Left renal cortex interstitium (tissue), 4 donors: Measurements from ENCODE around the gene FRMD7. TPM values are rescaled to one million over a fixed set of nuclear protein-coding genes. Genes with fewer than 3 reads are reported as not detected.
"Not testable (repeated sequence)": the region's sequence is repeated elsewhere in the genome, so short reads cannot be mapped to it uniquely, and the experiment has no call there.

Experiments
- DNase-seq, 4 donors: peaks; one replicate each; pipeline ENCODE4 v3.0.0-alpha.2; 2013; ENCODE audit warnings: low read depth in 4 of 4, low spot score in 2 of 4, missing footprints in 1 of 4
- polyA plus RNA-seq, 4 donors: library from polyadenylated mRNA; unstranded; fragments of 120-200 nt; gene quantifications; one replicate each; pipeline ENCODE4 v1.2.1, GENCODE V29; 2013; ENCODE audit not compliant: insufficient read length in 4 of 4

FRMD7 gene
- 1 to 10 TPM; 1.3 to 1.9 (median 1.6) TPM for polyA plus RNA-seq

- no peak for DNase-seq
These were observed at the start of gene FRMD7 for GRCh38 chrX:132127743-132128142. TSS of gene FRMD7 (minus strand) at chrX:132128020. CDS start at chrX:132127844, 176 bp downstream.

GRCh38 chrX:132173647-132174046, 45.8 kb upstream of the FRMD7 start:
- DNase-seq = no peak

- no peak for DNase-seq
These were observed 44.1 kb upstream of the FRMD7 start for GRCh38 chrX:132171881-132172280.

GRCh38 chrX:132171478-132171877, 43.7 kb upstream of the FRMD7 start:
- no peak for DNase-seq

- no peak for DNase-seq
These were observed 41.7 kb upstream of the FRMD7 start for GRCh38 chrX:132169554-132169953.

- DNase-seq = no peak
These were observed 37.8 kb upstream of the FRMD7 start for GRCh38 chrX:132165651-132166050.

GRCh38 chrX:132165005-132165404, 37.2 kb upstream of the FRMD7 start:
- no peak for DNase-seq

- DNase-seq = not testable (repeated sequence)
These were observed 35.3 kb upstream of the FRMD7 start for GRCh38 chrX:132163094-132163493.

- DNase-seq = no peak
These were observed 25.3 kb upstream of the FRMD7 start for GRCh38 chrX:132153166-132153565.

- DNase-seq = no peak
These were observed 18.6 kb upstream of the FRMD7 start for GRCh38 chrX:132146456-132146855.

- DNase-seq = no peak
These were observed 16.2 kb upstream of the FRMD7 start for GRCh38 chrX:132144061-132144460.

- DNase-seq = no peak
These were observed 1.9 kb downstream of the FRMD7 start for GRCh38 chrX:132125906-132126305.

GRCh38 chrX:132120913-132121312, 6.9 kb downstream of the FRMD7 start:
- DNase-seq = no peak

- no peak for DNase-seq
These were observed 7.9 kb downstream of the FRMD7 start for GRCh38 chrX:132119821-132120515.

- no peak for DNase-seq
These were observed 8.5 kb downstream of the FRMD7 start for GRCh38 chrX:132119283-132119682.

- no peak for DNase-seq
These were observed 9.5 kb downstream of the FRMD7 start for GRCh38 chrX:132118358-132118757.

- no peak for DNase-seq
These were observed 12.0 kb downstream of the FRMD7 start for GRCh38 chrX:132115792-132116191.

GRCh38 chrX:132114607-132115006, 13.2 kb downstream of the FRMD7 start:
- DNase-seq = no peak

- DNase-seq = no peak
These were observed 20.5 kb downstream of the FRMD7 start for GRCh38 chrX:132107291-132107690.

GRCh38 chrX:132101799-132102198, 26.0 kb downstream of the FRMD7 start:
- no peak for DNase-seq

- DNase-seq = no peak
These were observed 26.6 kb downstream of the FRMD7 start for GRCh38 chrX:132101206-132101605.

- DNase-seq = not testable (repeated sequence)
These were observed 29.1 kb downstream of the FRMD7 start for GRCh38 chrX:132098704-132099103.

GRCh38 chrX:132094164-132094563, 33.7 kb downstream of the FRMD7 start:
- no peak for DNase-seq
